ENCODE measurements around the gene SIK3.
"Not testable (repeated sequence)": the region's sequence is repeated elsewhere in the genome, so short reads cannot be mapped to it uniquely, and the experiment has no call there.

Gene SIK3
- 97.1 to 105 reads per million in 2 donors for total RNA-seq

DNA sequence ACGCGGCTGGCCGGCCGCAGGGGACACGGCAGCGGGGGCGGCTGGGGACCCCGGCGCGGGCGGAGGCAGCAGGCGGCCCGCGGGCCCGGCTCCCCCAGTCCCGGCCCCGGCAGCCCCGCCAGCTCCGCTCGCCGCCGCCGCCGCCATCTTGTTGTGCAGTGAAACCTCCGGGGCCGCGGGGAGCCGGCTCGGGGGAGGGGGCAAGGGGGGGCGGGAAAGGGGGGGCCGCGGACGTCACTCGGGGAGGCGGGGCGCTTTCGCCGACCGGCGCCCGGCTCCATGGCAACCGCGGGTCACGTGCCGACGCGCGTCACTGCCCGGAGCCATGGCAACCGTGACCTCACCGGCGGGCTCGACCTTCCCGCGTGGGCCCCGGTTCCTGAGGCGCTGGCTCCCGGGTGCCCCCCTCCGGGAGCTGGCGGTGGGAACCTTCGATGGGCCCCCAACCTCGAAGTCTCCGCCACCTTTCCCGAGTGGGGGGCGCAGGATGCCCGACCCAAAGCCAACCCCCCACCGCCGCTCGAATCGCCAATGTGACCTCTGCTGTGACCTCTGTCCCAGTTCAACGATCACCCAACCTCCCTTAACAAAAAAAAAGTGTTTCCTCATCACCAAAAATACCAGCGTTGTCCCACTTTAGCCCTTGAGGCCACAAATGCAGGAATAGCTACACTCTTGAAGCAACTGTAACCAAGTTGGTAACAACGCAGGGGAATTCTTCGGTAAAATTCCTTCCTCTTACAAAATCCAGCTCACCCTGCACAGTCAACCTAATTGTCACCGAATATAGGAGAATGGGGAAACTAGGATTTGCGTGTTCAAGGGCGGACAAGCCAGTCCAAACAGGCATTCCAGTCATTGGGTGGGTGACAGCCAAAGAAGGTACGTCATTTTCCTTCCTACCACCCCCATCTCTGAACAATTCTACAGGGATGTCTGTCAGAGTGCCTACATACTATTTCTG lies at the start of gene SIK3:
SIK3 (minus strand) TSS at position 160 of the 964 bp plus-strand sequence; CDS start at position 147, 13 bp downstream.
- peak; percentile 96 for DNase-seq

- no peak for DNase-seq
Measured at GRCh38 chr11:117146521-117146920, 48.3 kb upstream of the SIK3 start.

DNA sequence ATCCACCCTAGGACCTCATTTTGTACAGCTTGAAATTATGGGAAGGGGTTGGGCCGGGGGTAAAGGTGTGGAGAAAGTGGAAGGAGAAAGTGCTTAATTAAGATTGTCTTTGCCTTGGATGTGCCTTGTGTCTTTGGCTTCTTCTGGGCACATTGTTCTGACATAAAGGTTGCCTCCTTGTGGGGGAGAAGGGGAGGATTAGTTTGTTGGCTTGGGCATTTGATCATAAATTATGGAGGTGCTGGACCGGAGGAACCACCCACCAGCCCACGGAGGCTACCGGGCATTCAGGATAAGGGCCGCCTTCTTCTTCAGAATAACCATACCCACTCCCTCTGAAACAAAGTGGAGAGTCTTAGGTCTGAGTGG lies 47.1 kb upstream of the SIK3 start:
- DNase-seq: no peak

GRCh38 chr11:117144477-117145392 lies 46.5 kb upstream of the SIK3 start:
- DNase-seq: peak; percentile 41

- peak; percentile 69 for DNase-seq
Measured at GRCh38 chr11:117143871-117144476, 45.7 kb upstream of the SIK3 start, which contains the start of gene PAFAH1B2. Gene PAFAH1B2 (plus strand): TSS chr11:117144287. CDS start chr11:117152448, 8,161 bp downstream.

DNA sequence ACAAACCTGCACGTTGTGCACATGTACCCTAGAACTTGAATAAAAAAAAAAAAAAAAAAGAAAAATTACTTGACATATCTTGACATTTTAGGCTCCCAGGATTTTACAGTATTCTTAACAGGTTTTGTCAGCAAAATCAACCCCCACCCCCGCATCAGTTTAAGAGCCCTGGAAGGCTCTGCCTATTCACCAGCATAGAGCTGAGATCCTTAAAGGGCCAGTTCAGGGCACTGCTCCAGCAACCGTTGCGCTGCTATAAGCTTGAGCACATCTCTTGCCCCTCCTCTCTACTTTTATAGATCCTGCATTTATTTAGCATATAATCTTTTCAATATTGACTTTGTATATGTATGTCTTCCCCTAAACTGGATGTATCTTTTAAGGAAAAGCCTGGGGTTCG lies 45.2 kb upstream of the SIK3 start:
- no peak for DNase-seq

GRCh38 chr11:117137223-117138086 lies 39.2 kb upstream of the SIK3 start:
- not testable (repeated sequence) for DNase-seq

DNA sequence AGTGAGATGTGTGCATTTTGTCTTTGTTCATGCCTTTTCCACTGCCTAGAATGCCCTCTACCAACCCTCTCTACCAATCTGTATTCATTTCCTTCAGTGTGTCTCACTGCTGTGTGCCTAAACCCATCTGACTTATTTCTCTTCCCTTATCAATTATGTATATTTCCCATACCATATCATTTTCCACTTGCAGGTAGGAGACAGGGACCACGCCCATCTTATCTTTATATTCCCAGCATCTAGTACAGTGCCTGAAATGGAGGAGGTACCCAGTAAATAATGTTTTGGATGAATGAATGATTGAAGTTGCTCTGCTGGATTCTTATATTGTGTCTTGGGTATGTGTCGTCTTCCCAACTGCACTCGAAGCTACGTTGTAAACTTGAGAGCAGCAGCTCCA lies 36.8 kb upstream of the SIK3 start:
- DNase-seq: not testable (repeated sequence)

DNA sequence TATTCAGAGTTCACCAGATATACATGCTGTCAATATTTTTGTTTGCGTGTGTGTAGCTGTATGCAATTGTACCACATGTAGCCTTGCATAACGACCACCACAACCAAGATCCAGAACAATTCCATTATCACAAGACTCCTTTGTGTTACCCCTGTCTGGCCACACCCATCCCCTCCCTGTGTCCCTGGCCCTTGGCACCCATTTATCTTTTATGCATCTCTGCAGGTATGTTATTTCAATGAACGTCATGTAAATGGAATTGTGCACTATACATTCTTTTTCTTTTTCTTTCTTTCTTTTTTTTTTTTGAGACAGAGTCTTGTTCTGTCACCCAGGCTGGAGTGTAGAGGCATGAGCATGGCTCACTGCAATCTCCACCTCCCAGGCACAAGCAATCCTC lies 36.2 kb upstream of the SIK3 start:
- no peak for DNase-seq

- DNase-seq: no peak
Measured at GRCh38 chr11:117130879-117131278, 32.7 kb upstream of the SIK3 start.

DNA sequence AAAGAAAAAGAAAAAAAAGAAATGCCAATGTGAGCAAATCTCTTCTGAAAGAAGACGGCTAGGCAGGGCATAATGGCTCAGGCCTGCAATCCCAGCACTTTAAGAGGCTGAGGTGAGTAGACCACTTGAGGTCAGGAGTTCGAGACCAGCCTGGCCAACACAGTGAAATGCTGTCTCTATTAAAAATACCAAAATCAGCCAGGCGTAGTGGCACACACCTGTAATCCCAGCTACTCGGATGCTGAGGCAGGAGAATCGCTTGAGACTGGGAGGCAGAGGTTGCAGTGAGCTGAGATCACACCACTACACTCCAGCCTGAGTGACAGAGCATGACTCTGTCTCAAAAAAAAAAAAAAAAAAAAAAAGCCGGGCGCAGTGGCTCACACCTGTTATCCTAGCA lies 32.2 kb upstream of the SIK3 start:
- not testable (repeated sequence) for DNase-seq

DNA sequence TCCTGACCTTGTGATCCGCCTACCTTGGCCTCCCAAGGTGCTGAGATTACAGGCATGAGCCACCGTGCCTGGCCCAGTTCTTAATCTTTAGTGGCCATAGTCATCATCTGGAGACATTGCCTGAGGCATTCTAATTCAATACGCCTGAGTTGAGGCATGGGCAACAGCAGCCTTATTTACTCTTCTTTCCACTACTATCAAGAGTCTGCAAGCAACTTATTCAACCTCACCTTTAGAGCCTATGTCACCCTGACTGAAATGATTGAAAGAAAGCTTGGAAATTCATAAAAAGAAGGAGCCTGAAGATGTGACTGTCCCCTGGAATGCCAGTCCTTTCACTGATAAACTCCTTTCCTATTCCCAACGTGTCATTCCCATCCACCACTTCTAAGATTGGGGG lies 30.1 kb upstream of the SIK3 start:
- no peak for DNase-seq

DNA sequence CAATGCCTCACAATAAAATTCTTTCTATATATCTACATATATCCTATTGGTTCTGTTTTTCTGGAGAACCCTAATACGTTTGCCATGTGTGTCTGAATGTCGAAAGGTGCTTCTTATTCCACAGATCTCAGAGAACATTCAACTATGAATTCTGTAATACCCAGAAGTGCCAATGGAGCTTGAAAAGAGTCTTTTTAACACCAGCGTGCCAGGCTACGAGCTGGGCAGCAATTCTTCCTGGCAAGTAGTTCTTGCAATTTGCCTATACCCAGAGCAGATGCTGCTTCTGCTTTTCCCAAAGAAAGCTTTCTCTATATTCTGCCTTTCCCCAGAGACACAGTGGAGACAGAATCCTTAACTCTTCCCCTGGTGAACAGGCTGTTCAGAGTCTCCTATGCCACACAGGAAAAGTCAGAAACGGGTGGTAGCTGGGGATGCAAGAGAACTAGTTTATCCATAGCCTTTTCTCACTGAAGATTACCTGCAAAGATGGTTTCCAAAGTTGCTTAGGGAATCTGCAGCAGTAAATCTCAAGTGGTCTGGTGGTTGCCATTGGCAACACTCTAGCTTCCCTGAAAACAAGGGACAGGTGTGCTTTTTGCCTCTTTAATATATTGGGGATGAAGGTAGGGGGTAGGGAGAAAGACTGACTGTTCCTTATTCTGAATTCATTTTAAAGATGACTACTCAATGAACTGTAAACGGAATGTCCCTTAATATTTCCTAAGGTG lies 29.1 kb upstream of the SIK3 start:
- DNase-seq: no peak

- no peak for DNase-seq
Measured at GRCh38 chr11:117126223-117126965, 28.2 kb upstream of the SIK3 start.

DNA sequence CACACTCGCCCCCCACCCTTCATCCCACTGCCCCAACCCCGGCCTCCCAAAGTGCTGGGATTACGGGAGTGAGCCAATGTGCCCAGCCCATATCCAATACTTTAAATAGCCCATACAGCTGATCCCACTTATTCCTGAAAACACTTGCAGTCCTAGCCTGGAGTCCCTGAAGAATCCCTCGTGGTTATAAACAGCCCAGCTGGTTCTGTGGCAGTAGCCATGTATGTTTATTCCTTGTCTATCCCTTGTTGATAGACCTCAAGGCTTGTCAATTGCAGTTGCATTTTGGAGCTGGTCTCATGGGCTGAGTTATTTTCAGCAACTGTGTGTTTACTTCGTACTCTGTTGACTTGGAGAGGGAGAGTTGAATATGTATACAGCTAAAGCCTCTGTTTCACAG lies 24.3 kb upstream of the SIK3 start:
- no peak for DNase-seq

DNA sequence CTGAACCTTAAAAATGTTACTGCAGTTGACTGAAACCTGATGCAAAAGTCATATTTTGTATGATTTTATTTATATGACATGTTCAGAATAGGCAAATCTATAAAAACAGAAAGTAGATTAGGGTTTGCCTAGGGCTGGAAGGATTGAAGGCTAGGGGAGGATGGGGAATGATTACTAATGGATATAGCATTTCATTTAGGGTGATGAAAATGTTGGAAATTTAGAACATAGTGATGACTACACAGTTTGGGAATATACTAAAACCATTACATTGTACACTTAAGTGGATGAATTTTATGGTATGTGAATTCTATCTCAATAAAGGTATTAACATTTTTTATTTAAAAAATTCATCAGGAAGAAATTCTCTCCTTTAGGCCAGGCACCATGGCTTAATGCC lies 22.9 kb upstream of the SIK3 start:
- DNase-seq: no peak

- no peak for DNase-seq
Measured at GRCh38 chr11:117117681-117118080, 19.5 kb upstream of the SIK3 start.

DNA sequence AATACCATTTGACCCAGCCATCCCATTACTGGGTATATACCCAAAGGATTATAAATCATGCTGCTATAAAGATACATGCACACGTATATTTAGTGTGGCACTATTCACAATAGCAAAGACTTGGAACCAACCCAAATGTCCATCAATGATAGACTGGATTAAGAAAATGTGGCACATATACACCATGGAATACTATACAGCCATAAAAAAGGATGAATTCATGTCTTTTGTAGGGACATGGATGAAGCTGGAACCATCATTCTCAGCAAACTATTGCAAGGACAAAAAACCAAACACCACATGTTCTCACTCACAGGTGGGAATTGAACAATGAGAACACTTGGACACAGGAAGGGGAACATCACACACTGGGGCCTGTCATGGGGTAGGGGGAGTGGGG lies 14.7 kb upstream of the SIK3 start:
- DNase-seq: not testable (repeated sequence)

- DNase-seq: not testable (repeated sequence)
Measured at GRCh38 chr11:117112497-117112896, 14.3 kb upstream of the SIK3 start.

DNA sequence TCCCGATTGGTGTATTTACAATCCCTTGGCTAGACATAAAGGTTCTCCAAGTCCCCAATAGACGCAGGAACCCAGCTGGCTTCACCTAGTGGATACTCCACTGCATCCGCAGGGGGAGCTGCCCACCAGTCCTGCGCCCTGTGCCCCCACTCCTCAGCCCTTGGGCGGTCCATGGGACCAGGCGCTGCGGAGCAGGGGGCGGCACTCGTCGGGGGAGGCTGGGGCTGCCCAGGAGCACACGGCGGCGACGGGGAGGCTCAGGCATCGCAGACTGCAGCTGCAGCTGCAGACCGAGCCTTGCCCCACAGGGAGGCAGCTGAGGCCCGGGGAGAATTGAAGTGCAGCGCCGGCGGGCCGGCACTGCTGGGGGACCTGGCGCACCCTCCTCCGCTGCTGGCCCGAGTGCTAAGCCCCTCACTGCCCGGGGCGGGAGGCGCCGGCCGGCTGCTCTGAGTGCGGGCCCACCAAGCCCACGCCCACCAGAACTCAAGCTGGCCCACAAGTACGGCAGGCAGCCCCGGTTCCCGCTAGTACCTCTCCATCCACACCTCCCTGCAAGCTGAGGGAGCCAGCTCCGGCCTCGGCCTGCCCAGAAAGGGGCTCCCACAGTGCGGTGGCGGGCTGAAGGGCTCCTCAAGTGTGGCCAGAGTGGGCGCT lies 12.2 kb upstream of the SIK3 start:
- DNase-seq: no peak
